CD4-positive, alpha-beta T cell treated with Interleukin-6 for 4 hours (primary cell): ENCODE results near the gene UCKL1.
A peak's percentile ranks its signal among the peaks of the same experiment; 100 is the strongest.

Source experiments
- DNase-seq: peaks from one replicate; pipeline ENCODE4 v3.0.0-alpha.2; 2020; ENCODE audit warnings: mixed read lengths

The UCKL1 gene

GRCh38 chr20:63958964-63959698 lies 2.9 kb upstream of the UCKL1 start:
- DNase-seq = no peak

- no peak for DNase-seq
These were observed 2.3 kb upstream of the UCKL1 start for GRCh38 chr20:63958471-63958870.

DNA sequence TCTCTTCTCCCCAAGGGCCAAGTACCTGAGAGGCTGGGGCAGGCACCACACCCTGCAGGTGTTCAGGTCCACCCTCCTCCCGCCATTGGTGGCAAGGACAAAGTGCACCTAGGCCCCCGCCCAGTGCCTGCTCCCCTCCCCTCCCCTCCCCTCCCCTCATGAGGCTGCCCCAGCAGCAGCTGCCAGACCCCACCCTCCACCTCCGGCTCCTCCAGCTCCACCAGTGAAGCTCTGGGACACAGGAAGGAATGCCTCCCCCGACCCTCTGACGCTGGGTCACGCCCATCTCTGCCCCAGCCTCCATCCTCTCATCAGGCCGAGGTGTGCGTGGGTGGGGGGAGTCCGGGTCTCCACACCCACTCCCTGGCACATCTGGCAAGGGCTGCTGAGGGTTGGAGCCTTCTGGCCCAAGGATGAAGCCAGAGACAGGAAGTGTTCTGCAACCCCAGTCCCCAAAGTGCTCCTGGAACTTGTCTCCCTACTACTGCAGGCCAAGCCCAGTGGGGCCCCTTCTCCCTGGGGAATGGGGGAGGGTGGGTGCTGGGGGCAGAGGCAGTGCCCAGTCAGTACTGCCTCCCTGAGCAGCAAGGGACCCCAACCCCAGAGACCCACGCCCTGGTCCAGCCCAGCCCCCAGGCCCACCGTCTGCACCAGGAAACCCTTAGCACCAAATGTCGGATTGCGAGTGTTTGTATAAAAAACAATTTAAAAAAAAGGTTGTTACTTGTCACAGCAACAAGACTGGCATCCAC lies 1.6 kb upstream of the UCKL1 start:
- peak; percentile 16 for DNase-seq

- peak; percentile 84 for DNase-seq
These were observed 931 bp upstream of the UCKL1 start for GRCh38 chr20:63957004-63957689.

DNA sequence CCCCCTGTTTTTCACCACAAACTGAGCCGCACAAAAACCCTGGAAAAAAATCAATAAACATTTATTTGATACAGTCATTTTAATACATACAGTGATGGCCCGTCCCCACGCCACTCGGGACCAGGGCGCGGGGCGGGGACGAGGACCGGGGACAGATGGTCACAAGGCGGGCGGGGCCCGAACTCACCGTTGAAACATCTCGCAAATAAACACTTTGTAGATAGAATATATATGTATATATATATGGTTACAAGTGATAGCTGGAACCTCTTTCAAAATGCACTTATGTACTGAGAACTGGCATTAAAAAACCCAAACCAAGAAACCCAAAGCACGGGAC lies 418 bp upstream of the UCKL1 start:
- DNase-seq = no peak

DNA sequence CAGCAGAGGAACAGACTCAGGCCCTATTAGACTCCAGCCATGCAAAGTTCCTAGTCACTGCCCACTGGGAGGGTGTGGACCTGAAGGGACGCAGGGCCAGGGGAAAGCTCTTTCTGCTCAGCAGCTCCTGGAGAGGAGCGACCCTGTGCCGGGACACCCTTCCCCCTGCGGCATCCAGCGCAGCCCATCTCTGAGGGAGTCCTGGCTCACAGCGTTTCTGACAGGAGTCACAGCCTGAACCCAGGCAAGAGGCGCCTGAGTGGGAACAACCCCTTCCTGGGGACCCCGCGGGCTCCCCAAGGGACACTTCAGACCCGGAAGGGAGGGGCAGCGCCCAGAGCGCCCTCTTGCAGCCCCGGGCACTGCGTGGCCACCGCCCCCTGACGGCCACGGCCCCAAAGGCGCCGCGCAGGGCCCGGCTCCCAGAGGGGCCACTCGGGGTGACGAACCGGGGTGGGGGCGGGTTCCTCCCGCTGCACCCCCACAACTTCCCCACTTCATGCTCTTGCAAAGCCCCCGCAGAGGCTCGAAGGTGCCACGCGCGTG lies 862 bp downstream of the UCKL1 start:
- DNase-seq = peak; percentile 54

- no peak for DNase-seq
These were observed 2.3 kb downstream of the UCKL1 start for GRCh38 chr20:63953764-63954429.

DNA sequence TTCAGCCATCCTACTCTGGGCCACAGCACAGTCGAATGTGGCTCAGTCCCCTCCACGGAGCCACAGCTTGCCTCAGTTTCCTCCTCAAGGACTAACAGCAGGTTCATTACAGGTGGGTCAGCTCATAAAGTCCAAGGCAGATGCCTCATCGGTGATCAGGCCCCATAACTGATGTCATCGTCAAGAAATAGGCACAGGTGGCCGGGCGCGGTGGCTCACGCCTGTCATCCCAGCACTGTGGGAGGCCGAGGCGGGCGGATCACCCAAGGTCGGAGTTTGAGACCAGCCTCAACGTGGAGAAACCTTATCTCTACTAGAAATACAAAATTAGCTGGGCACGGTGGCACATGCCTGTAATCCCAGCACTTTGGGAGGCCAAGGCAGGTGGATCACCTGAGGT lies 3.4 kb downstream of the UCKL1 start:
- no peak for DNase-seq

DNA sequence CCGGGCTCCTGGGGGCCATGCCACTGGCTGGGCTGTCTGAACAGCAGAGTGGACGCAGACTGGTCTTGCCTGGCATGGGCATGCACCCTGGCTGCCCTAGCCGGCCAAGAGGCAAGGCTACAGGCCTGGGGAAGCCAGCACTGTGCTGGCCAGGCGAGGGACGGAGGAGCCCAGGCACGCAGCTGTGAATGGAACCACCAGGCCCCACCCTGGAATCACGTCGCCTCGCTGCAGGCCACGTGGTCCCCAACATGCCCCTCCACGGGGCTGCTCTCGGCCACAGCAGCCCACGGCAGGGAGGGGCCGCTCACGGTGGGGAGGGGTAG lies 4.0 kb downstream of the UCKL1 start:
- DNase-seq = no peak

DNA sequence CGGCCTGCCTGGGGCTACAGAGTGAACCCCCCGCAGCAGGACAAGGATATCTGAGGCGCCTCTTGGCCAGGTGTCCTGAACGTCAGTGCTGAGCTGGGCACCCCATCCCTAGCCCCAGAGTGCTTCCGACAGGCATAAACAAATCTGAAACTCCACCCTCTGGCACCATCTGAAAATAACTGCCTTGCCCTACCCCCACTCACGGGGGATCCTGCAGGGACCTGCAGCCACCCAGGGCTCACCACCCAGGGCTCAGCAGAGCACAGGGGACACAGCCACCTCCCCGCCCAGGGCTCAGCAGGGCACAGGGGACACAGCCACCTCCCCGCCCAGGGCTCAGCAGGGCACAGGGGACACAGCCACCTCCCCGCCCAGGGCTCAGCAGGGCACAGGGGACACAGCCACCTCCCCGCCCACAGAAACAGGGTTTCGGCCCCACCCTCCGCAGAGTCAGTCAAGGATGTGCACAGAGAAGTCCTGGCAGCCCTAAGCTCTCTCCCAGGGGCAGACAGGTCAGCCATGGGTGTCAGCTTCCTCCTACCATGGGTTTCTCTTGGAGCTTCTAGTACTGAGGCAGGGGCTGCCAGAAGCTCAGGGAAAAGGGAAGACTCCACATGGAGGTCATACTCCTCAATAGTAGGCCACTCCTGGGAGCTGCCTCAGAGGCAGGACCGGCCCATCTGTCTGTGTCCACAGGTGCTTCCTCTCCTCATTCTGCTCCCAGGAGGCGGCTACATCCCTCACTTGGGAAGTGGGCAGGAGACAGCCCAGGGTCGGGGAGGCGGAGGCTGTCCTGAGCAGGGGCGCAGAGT lies 4.6 kb downstream of the UCKL1 start:
- DNase-seq = no peak

- no peak for DNase-seq
These were observed 5.4 kb downstream of the UCKL1 start for GRCh38 chr20:63950701-63951397.

- peak; percentile 50 for DNase-seq
These were observed 8.4 kb downstream of the UCKL1 start for GRCh38 chr20:63947638-63948456.

- DNase-seq = no peak
These were observed 9.1 kb downstream of the UCKL1 start for GRCh38 chr20:63946986-63947637.

- no peak for DNase-seq
These were observed 10.0 kb downstream of the UCKL1 start for GRCh38 chr20:63945921-63946920.

DNA sequence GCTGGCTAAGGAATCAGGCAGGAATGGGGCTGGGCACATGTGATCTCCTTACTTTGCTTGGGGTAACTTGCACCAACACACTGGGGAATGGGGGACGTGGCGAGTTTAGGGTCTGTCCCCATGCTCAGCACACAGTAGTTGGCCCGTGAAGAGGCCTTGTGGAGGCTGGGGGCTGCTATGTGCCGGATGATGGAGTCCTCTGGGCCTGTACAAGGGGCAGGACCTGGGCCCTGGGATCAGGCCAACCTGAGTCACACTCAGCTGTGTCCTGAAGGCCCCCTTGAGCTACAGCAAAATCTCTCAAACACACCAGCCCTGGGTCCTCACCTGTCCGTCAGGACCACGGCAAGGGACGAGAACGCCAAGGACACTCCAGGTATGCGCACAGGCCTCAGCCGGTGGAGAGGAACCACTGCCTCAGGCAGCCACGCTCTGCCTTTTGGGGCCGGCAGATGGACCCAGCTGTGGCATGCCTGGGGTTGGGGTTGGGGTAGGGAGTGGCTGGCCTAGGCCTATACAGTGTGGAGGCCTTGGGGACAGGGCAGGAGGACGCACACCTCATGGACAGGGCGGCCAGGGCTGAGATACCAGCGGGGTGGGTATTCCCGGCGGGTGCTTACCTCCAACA lies 11.1 kb downstream of the UCKL1 start:
- DNase-seq = no peak

DNA sequence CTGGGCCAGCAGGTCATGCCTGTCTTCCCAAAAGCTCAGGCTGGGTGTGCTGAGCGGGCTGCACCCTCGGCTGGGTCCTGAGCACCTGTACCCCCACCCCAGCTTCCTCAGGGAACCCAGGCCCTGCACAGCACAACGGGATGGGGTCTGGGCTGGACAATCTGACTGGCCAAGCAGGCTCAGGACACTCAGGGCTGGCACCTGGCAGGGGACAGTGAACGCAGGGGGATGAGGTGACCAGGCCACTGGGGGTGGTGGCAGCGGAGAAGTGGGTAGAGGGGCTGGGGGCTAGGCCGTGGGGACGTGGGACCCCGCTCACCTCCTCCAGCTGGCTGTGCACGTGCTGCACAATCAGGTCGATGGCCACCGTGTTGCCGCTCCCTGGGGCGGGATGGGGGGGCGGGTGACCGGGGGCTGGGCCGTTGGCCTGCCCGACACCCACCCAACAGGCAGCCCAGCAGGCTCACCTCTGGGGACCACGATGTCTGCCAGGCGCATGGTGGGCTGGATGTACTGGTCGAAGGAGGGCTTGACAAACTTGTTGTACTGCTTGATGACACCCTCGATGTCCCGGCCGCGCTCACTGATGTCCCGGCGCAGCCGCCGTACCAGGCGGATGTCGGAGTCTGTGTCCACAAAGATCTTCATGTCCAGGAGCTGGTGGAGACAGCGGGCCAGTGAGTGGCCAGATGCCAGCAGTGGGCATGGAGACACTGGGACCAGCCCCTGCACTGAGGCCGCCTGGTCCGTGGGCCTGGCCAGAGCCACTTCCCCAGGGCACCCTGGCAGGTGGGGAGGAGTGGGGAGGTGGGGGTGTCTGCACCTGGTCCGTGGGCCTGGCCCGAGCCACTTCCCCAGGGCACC lies 11.9 kb downstream of the UCKL1 start:
- no peak for DNase-seq

GRCh38 chr20:63943808-63944077 lies 12.5 kb downstream of the UCKL1 start:
- DNase-seq = no peak
